NT2/D1 (cell line): ENCODE results near the gene PHLPP1.

Experiments used
- SUZ12 ChIP-seq: IDR thresholded peaks from 2 replicates; pipeline ENCODE4 v1.6.1; 2011; ENCODE audit not compliant: insufficient read length, insufficient read depth; ENCODE audit errors: extremely low read depth
- YY1 ChIP-seq: IDR thresholded peaks from 2 replicates; pipeline ENCODE4 v1.6.1; 2011; ENCODE audit not compliant: insufficient read length, insufficient read depth

- TF ChIP-seq YY1 (no peak), SUZ12 (no peak)
Measured at GRCh38 chr18:62710417-62710816, 4.9 kb upstream of the PHLPP1 start.
